Upper lobe of left lung (tissue), 4 donors: Measurements from ENCODE around the gene TMEM267.

ENCODE experiments used
- EP300 ChIP-seq, 4 donors: sonication (generic); formaldehyde crosslinking; IDR thresholded peaks; one replicate each; pipeline ENCODE4 v1.5.1; 2017; ENCODE audit warnings: antibody characterized with exemption in 4 of 4, control low read depth in 2 of 4
- POLR2AphosphoS5 ChIP-seq, 2 donors: sonication (generic); formaldehyde crosslinking; IDR thresholded peaks; one replicate each; pipeline ENCODE4 v1.5.1; 2017; ENCODE audit warnings: antibody characterized with exemption in 2 of 2

DNA sequence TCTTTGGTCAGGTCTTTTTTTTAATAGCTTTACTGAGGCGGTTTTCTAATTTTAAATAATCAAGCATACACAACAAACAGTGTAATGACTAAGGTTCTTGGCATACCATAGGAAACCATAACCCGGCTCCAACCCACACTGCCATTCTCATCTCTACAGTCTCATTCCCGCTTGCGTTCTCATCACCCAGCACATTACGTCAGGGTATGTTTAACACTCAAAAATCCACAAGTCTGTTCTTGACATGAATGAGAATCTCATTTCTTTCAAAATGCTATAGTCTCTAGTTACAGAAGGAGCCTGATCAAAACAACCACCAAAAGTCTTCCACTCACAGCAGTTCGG is 30.8 kb upstream of the TMEM267 start:
- TF ChIP-seq POLR2AphosphoS5 (IDR thresholded peaks at IDR 0.05), result no peak
- TF ChIP-seq EP300 (IDR thresholded peaks at IDR 0.05), result no peak
